Stimulated activated CD4-positive, alpha-beta T cell treated with anti-CD3 and anti-CD28 coated beads, Interleukin-1b, Interleukin-23, amount 100 ng/mL, for 24 hours (primary cell): ENCODE data around the gene ST14.
"Not testable (repeated sequence)": the region's sequence is repeated elsewhere in the genome, so short reads cannot be mapped to it uniquely, and the experiment has no call there.

Source experiments
- DNase-seq, 4 experiments: peaks; one replicate each; pipeline ENCODE4 v3.0.0-alpha.2; 2020; ENCODE audit warnings: low read depth in 4 of 4, low spot score in 1 of 4

ST14 gene

DNA sequence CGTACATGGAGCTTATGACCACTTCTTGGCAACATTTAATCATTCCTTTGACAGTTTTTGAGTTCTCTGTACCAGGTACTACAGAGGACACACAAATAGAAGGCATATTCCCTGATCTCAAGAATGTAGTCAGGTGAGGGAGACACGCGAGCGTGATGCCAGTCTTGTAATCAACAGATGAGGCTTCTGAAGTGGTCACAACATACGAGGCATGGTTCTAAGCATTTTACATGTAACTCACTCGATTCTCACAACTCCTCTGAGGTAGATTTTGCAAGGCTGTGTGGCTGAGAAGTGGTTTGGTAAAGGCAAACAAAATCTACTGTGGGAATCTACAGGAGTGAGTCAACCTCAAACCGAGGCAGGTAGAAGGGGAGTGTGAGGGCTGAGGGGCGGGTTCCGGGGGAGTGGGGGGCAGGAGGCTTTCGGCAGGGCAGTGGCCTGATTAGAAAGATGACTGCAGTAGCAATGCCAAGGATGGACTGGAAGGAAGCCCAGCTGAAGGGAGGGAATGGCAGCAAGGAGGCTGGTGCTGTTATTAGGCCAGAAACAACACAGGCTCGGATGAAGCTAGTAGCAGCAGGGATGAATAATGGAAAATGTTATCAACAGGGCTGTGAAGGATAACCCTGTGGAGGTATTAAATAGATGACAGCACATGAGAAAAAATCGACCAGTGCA lies 63.8 kb downstream of the ST14 start:
- DNase-seq: no peak

DNA sequence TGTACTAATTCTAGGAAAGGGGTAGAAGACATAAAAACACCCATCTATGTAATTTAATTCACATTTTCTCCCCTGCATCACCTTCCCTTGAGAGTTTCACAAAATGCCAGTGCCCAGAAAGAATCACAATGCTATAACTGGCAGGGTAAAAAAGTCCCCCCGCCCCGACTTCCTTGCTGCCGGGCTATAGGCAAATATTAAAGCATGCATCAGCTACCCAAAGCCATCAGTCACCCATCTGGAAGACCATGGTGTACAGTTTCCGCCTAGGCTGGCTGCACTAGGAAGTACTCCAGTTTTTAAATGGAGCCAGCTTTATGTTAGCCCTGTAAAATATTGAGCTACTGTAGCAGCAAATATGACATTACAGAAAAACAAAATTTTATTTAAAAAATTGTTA lies 67.8 kb downstream of the ST14 start:
- no peak for DNase-seq

DNA sequence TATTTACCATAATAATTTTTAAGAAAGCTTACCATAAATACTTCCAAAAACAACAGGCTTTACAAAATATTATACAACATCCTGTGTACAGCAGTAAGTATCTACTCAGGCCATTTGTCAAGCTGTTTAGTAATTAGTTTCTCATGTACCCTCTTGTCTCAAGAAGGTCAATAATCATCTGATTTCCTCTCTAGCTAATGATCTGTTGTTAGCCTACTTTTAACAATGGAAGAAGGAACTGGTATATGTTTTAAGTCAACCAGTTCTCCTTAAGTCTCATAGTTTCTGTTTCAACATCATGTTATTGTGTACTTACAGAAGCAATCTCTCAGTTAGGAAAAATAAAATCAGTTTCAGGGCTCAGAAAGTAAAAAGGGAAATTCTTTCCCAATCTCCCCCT lies 73.9 kb downstream of the ST14 start:
- DNase-seq: not testable (repeated sequence)

DNA sequence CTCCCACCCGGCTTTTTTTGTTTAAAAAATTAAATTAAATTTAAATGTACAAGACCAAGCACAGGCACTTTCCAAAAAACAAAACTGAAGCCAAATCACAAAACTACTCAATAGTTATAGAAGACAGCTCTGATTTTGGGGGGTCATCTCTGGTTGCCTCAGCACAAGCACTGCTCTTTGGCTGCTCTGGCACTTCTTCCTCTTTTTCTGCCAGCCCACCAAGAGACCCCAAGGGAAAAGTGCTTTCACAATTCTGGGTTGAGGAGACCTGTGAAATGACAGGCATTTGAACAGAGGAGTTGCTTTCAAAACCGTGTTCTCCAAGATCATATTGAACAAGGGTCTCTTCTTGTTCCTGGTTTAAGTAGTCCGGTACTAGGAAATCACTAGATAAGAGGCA lies 74.3 kb downstream of the ST14 start:
- DNase-seq: not testable (repeated sequence)

DNA sequence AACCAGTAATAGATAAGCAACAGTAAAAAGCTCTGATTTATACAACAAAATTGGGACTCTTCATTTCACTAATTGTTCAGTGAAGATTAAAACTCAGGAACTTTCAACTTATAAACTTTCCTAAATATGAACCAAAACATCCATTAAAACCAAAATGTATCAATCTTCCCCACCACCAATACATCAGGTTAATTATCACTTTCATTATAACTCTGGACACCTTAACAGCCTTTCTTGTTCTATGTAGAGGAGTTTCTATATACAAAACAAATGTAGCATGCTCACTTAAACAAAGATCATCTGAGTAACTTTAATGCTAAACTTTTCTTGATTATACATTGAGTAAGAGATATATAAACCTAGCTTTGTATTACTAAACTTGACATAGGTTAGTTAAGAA lies 74.7 kb downstream of the ST14 start:
- DNase-seq: no peak

DNA sequence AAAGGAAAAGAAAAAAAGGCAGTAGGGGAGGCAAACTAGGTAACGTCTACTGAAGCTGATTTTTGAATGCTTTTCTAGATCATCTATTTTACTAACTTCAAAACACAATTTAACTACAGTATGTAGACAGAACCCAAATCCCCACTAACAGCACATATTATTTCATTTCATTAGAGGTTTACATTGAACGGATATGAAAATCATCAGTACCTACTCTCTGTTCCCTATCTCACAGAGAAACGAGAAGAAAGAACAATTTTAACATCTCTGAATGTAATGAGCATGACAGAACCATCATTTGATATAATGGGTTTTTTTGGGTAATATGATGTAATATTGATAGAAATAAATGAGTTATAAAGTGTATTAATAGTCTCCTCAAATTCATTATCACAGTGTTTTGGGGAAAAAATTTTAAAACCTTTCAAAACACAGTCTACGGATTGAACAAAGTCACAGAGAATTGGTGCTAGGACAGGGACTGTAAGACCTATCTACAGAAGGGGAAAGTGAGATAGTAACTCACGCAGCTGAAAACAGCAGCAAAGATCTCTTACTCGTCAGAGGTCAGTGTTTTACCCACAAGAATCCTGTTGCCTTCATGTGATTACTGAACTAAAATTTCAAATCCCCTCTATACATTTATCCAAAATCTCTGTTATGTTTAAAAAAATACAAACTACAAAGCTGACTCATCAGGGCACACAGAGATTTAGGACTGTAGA lies 77.9 kb downstream of the ST14 start:
- no peak for DNase-seq

DNA sequence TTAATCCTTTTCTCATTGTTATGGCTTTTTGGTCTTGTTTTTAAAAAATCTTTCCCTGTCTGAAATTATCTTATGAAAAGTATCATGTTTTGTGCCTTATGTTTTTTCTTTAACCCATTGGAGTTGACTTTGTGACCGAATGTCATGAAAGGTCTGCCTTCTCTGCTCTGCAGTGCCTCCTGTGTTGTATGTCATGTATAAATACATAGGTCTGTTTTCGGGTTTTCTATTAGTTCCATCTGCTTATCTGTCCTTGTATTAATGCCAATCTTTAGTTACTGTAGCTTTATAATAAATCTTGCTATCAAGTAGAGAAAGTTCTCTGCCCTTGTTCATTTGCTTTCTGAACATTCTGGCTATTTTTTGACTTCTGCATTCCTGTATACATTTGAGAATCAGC lies 82.1 kb downstream of the ST14 start:
- DNase-seq: no peak

DNA sequence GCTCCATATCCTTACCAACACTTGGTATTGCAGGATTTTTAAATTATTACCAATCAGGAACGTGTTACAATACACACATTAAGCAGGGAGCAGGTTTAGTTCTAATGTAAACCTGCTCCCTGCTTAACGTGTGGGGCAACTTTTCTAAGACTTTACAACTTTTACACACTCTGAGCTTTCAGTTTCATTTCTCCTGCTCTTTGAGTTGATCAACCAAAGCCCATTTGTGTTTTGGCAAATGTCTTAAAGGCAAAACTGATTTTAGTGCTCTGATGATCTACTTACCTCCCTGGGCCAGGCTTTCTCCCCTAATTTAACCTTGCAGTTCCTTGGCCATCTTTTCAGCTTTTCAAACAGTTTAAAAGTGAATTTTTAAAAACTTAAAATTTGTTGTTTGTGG lies 84.2 kb downstream of the ST14 start:
- no peak for DNase-seq

DNA sequence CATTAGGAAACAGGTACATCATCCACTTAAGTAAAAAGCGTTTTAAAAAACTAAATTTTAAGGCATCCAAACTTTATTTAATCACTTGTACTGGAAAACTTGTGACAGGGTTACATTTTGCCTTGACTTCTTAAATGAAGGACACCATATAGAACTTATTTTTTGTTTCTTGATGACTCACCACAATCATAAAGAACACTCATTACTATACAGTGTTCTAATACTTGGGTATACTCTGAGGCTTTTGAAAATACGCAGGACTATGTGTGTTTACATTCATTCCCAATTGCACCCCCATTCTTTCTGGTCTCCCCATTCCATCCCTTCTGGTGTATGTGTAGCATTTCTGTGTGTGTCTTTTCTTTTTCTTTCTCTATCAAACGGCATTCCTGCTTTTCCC lies 85.3 kb downstream of the ST14 start:
- DNase-seq: no peak

DNA sequence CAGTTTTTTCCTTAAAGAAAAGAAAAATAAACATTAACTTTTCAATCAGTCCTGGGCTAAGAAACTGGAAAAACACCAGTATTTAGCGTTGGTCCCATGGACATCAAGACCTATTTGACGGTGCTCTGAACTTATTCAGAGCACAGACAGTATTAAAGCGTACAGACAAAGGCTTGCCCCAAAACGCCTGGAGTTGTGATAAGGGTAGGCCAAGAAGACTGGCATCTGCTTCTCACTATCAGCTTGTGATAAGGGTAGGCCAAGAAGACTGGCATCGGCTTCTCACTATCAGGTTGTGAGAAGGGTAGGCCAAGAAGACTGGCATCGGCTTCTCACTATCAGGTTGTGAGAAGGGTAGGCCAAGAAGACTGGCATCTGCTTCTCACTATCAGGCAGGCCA lies 85.8 kb downstream of the ST14 start:
- not testable (repeated sequence) for DNase-seq

DNA sequence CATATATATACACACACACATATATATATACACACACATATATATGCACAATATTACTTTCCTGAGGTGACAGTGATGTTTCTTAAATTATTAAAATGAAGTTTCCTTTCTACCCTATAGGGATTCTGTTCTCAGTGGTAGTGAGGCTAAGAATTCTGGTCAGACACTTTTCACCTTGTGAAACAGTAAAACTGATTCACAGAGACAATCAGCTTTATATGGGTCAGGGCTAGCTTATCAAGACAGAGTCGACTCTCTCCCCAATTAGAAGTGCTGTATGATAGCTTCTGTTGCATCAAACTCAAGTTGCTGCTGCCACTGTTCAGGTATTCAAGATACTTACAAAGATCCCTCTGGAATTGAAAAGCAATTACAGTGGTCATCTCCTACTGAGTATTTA lies 86.7 kb downstream of the ST14 start:
- DNase-seq: no peak

DNA sequence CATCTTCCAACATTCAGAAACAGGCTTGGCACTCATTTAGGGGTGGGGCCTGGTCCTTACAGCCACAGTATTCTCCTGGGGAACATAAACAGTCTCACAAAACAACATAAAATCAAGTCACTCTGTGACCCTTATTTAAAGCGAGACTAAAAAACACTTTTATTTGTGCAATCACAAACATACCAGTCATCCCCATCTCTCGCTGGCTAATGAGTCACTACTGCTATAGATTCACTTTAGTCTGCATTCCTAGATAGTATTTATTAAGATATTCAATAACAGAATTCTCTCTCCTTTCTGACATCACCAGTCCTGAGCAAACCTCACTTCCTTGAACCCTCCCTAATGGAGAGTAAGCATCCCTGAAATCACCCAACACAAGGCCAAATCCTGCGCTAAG lies 87.2 kb downstream of the ST14 start:
- DNase-seq: no peak

DNA sequence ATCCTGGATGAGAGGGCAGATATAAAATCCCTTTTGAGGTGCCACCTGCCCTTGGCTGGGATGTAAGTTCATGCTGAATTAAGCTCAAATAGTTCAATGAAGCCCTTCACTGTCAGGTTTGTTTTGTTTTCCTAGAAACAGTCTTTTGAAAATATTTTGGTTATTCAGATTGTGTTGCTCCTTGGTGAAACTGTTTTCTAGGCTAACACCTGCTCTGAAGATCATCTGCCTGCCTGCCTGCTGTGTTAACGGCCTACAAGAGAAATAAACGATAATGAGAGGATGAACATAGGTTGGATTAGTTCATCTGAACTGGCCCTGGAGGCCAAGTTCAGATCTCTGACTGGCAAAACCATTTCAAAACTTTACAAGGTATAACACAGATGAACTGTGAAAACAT lies 87.7 kb downstream of the ST14 start:
- DNase-seq: no peak

DNA sequence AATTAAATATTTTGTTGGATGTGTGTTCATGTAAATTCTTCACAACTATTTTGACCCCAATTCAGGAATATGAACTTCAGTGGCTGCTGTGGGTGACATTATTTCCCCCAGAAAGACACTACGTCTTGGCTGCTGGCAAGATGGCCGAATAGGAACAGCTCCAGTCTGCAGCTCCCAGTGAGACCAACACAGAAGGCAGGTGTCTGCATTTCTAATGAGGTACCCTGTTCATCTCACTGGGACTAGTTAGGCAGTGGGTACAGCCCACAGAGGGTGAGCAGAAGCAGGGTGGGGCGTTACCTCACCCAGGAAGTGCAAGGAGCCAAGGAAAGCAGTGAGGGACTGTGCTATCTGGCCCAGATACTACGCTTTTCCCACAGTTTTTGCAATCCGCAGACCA lies 89.8 kb downstream of the ST14 start:
- DNase-seq: no peak

DNA sequence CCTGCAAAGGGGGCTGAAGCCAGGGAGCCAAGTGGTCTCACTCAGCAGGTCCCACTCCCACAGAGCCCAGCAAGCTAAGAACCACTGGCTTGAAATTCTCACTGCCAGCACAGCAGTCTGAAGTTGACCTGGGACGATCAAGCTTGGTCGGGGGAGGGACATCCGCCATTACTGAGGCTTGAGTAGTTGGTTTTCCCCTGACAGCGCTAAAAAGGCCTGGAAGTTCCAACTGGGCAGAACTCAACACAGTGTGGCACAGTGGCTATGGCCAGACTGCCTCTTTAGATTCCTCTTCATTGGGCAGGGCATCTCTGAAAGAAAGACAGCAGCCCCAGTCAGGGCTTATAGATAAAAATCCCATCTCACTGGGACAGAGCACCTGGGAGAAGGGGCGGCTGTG lies 90.3 kb downstream of the ST14 start:
- not testable (repeated sequence) for DNase-seq

DNA sequence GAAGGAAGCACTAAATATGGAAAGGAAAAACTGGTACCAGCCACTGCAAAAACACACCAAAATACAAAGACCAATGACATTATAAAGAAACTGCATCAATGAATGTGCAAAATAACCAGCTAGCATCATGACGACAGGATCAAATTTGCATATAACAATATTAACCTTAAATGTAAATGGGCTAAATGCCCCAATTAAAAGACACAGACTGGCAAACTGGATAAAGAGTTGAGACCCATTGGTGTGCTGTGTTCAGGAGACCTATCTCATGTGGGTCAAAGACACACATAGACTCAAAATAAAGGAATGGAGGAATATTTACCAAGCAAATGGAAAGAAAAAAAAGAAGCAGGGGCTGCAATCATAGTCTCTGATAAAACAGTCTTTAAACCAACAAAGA lies 92.2 kb downstream of the ST14 start:
- not testable (repeated sequence) for DNase-seq
